ENCODE measurements around the gene RET. TPM values are rescaled to one million over a fixed set of nuclear protein-coding genes. Genes with fewer than 3 reads are reported as not detected.

RET gene
- total and polyA plus RNA-seq, 2 of the 8 experiments (the other 6 are each of a cell fraction or from before 2014, with no cell fraction given) = 6.7 to 8.4 TPM

DNA sequence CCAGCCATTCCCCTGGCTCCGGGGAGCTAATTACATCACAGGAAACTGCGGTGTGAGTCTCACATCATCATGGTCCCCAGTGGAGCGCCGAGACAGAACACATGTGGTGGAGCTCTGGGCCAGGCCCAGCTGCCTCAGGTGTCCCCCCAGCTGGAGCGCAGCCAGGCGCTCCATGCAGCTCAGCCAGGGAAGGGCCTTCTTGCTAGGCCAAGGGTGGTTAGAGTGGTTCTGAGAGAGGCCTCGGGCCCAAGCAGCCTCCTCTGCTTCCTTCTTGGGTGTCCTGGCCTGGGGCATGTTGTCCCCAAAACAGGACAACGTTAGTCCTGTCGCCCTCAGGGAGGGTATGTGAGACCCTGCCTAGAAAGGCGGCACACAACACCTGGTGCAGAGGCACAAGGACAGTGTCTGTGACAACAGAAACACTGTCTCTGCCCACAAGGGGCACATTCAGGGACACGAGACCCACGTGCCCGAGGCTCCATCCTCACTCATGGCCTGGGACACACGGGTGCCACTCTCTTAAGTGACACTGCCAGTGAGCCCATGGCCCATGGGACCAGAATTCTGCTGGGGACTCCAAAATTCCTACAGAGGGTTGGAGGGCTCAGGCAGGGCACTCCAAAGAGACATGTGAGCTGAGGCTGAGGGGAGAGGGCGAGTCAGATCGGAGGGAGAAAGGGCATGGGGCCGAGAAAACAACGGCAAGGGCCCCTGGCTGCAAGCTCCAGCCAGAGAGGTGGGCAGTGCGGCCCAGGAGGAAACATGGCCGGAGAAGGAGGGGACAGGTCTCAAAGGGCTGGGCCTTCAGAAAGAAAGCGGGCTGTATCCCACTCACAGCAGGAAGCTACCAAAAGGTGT, 37.0 kb upstream of the RET start (continued):
- TF ChIP-seq RNF2 (IDR thresholded peaks at IDR 0.05; ENCODE audit: borderline replicate concordance, low read depth, low read length, missing control alignments, poor library complexity, severe bottlenecking) (no peak), TAF1 (IDR thresholded peaks at IDR 0.05; ENCODE audit: low read depth, low read length) (no peak), EZH2 (IDR thresholded peaks at IDR 0.05; ENCODE audit: low read depth, low read length, severe bottlenecking) (no peak), EP300 (IDR thresholded peaks at IDR 0.05; ENCODE audit: borderline replicate concordance in 1 of 2, low read depth in 2 of 2, low read length in 2 of 2) (no peak), HDAC2 (IDR thresholded peaks at IDR 0.05; ENCODE audit: borderline replicate concordance in 1 of 2, low read depth in 2 of 2, low read length in 2 of 2) (no peak), EGR1 (IDR thresholded peaks at IDR 0.05; ENCODE audit: borderline replicate concordance, low read depth, low read length) (no peak), NANOG (IDR thresholded peaks at IDR 0.05; ENCODE audit: insufficient read depth, low read depth, low read length, poor library complexity, severe bottlenecking) (no peak)
- TF ChIP-seq, protein P1, sequence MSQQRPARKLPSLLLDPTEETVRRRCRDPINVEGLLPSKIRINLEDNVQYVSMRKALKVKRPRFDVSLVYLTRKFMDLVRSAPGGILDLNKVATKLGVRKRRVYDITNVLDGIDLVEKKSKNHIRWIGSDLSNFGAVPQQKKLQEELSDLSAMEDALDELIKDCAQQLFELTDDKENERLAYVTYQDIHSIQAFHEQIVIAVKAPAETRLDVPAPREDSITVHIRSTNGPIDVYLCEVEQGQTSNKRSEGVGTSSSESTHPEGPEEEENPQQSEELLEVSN (IDR thresholded peaks at IDR 0.05) = no peak

Data from H1 (cell line).